PC-9 (cell line): Measurements from ENCODE around the gene TEX47. TPM values are rescaled to one million over a fixed set of nuclear protein-coding genes. Genes with fewer than 3 reads are reported as not detected.

Experiments used
- BruUV-seq: library from RNA; stranded (reverse); fragments of 400-500 nt; replicated peaks from 2 replicates; lab custom pipeline; 2021; lab: Mats Ljungman, UMichigan
- CTCF ChIA-PET: fragments of 300-600 bp; sonication (Branson Sonifier 250); formaldehyde crosslinking; loops from one replicate; lab custom pipeline; 2022; ENCODE audit warnings: antibody characterized with exemption; lab: Charles Lee
- POLR2A ChIA-PET: fragments of 300-600 bp; sonication (Branson Sonifier 250); formaldehyde crosslinking; loops from one replicate; lab custom pipeline; 2022; ENCODE audit warnings: antibody characterized with exemption; ENCODE audit not compliant: unreplicated experiment; lab: Charles Lee
- DNase-seq, 2 experiments: peaks; one replicate each; pipeline versions ENCODE4 v3.0.0 to v3.0.0-alpha.2; 2015 to 2022; ENCODE audit warnings: mixed read lengths in 1 of 2
- H2AFZ ChIP-seq: fragments of 200-600 bp; sonication (generic); 2 replicates; pipeline ENCODE4 v1.8.1; 2017; ENCODE audit warnings: antibody characterized with exemption
- H3F3A ChIP-seq: fragments of 200-600 bp; sonication (generic); 2 replicates; pipeline ENCODE4 v1.8.1; 2017; ENCODE audit warnings: antibody characterized with exemption, mild to moderate bottlenecking, low read depth; ENCODE audit not compliant: insufficient read depth
- H3K27ac ChIP-seq: fragments of 200-600 bp; sonication (generic); 2 replicates; pipeline ENCODE4 v1.6.1; 2016; ENCODE audit warnings: mixed run types
- H3K27me3 ChIP-seq: fragments of 200-600 bp; sonication (generic); 2 replicates; pipeline ENCODE4 v1.6.1; 2016; ENCODE audit warnings: low read depth, mixed run types; ENCODE audit not compliant: insufficient read depth
- H3K36me3 ChIP-seq: fragments of 200-600 bp; sonication (generic); 2 replicates; pipeline ENCODE4 v1.6.1; 2016; ENCODE audit warnings: low read depth, mixed run types
- H3K4me1 ChIP-seq: fragments of 200-600 bp; sonication (generic); replicated peaks from 2 replicates; pipeline ENCODE4 v1.6.1; 2016; ENCODE audit warnings: mixed run types; ENCODE audit not compliant: insufficient read depth
- H3K4me2 ChIP-seq: fragments of 200-600 bp; sonication (generic); 2 replicates; pipeline ENCODE4 v1.6.1; 2017; ENCODE audit warnings: mixed run types
- H3K4me3 ChIP-seq: fragments of 200-600 bp; sonication (generic); 2 replicates; pipeline ENCODE4 v1.6.1; 2016; ENCODE audit warnings: mixed run types
- H3K79me2 ChIP-seq: fragments of 200-600 bp; sonication (generic); 2 replicates; pipeline ENCODE4 v1.6.1; 2017; ENCODE audit warnings: low read depth, mixed run types
- H3K9me2 ChIP-seq: fragments of 200-600 bp; sonication (generic); 2 replicates; pipeline ENCODE4 v1.8.1; 2017; ENCODE audit warnings: mild to moderate bottlenecking; ENCODE audit not compliant: insufficient read depth
- H3K9me3 ChIP-seq: fragments of 200-600 bp; sonication (generic); 2 replicates; pipeline ENCODE4 v1.8.1; 2016; ENCODE audit warnings: low read depth; ENCODE audit not compliant: insufficient read depth
- H4K20me1 ChIP-seq: fragments of 200-600 bp; sonication (generic); 2 replicates; pipeline ENCODE4 v1.8.1; 2017; ENCODE audit not compliant: insufficient read depth
- CTCF ChIP-seq: fragments of 200-600 bp; sonication (generic); conservative IDR thresholded peaks from 2 replicates; pipeline ENCODE4 v1.6.1; 2017; ENCODE audit warnings: mixed run types, antibody characterized with exemption, mild to moderate bottlenecking, moderate library complexity
- EZH2 ChIP-seq: fragments of 200-600 bp; sonication (generic); IDR thresholded peaks from 2 replicates; pipeline ENCODE4 v1.8.0; 2017; ENCODE audit warnings: antibody characterized with exemption, low read depth
- intact Hi-C: fragments of 100-400 bp; cut with micrococcal nuclease; formaldehyde crosslinking; loops from one replicate; pipeline ENCODE4 v1.10.0; 2022; ENCODE audit not compliant: unreplicated experiment
- total RNA-seq: library from RNA; stranded (reverse); gene quantifications from 2 replicates; pipeline ENCODE4 v1.2.3, GENCODE V29; 2021

Gene TEX47
- total RNA-seq, 1 experiment from 2014 or later: not detected

- intact Hi-C loops: no loop called here
- ChIA-PET CTCF (no interaction called here), POLR2A (no interaction called here)
- Histone ChIP-seq H3K4me2 (no peak overlapping the region), H3F3A (no peaks in the 10 kb centered on the region), H2AFZ (no peak overlapping the region), H3K9me3 (no peaks in the 10 kb centered on the region), H4K20me1 (no peaks in the 10 kb centered on the region), H3K4me3 (no peak overlapping the region), H3K27me3 (no peaks in the 10 kb centered on the region), H3K36me3 (no peaks in the 10 kb centered on the region), H3K4me1 (no peaks in the 10 kb centered on the region), H3K9me2 (no peaks in the 10 kb centered on the region; the same call in 1 of the 2 replicates), H3K27ac (no peak overlapping the region), H3K79me2 (no peaks in the 10 kb centered on the region)
- DNase-seq: no peak
- no TSS peak for BruUV-seq
- TF ChIP-seq EZH2 (no peak), CTCF (no peak)
Observed at GRCh38 chr7:88806280-88807037, 10.9 kb upstream of the TEX47 start.

DNA sequence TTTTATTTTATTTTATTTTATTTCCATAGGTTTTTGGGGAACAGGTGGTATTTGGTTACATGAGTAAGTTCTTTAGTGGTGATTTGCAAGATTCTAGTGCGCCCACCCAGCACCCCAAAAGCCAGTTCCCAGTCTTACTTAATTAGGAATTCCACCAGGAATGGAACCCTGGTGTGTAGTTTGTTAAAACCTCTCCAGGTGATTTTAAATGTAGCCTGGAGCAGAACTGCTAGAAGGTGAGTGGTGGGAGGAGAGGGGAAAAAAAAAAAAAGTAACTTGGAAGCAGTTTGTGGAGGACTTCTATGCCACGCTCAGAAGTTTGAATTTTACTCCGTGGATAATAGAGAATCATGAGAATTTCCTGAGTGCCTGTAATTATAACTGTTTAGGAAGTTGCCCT lies 5.5 kb upstream of the TEX47 start:
- Histone ChIP-seq H3K36me3 (no peaks in the 10 kb centered on the region), H3K9me3 (no peaks in the 10 kb centered on the region), H3K27me3 (no peaks in the 10 kb centered on the region), H3K4me1 (no peaks in the 10 kb centered on the region), H3K4me2 (no peak overlapping the region), H4K20me1 (no peaks in the 10 kb centered on the region), H3K9me2 (no peaks in the 10 kb centered on the region), H3K79me2 (no peaks in the 10 kb centered on the region), H3K4me3 (no peak overlapping the region), H2AFZ (no peak overlapping the region), H3K27ac (no peak overlapping the region), H3F3A (no peaks in the 10 kb centered on the region)
- CTCF ChIA-PET: no interaction called here
- no peak for TF ChIP-seq EZH2
- TF ChIP-seq CTCF: no peak
- BruUV-seq: no TSS peak
- intact Hi-C loops: no loop called here
- DNase-seq: no peak
- POLR2A ChIA-PET: no interaction called here

GRCh38 chr7:88792361-88792760 lies 3.2 kb downstream of the TEX47 start:
- no peaks in the 10 kb centered on the region for H4K20me1 ChIP-seq
- no peaks in the 10 kb centered on the region for H3K9me2 ChIP-seq
- no peaks in the 10 kb centered on the region for H3K27me3 ChIP-seq
- H3K27ac ChIP-seq: no peak overlapping the region
- intact Hi-C loops: no loop called here
- DNase-seq: no peak
- H3K4me1 ChIP-seq: no peaks in the 10 kb centered on the region
- ChIA-PET CTCF (no interaction called here), POLR2A (no interaction called here)
- H3K4me2 ChIP-seq: no peak overlapping the region
- no peak for TF ChIP-seq CTCF
- no peak for TF ChIP-seq EZH2
- no peaks in the 10 kb centered on the region for H3K36me3 ChIP-seq
- H3K79me2 ChIP-seq: no peaks in the 10 kb centered on the region
- no peaks in the 10 kb centered on the region for H3K9me3 ChIP-seq
- BruUV-seq: no TSS peak
- no peak overlapping the region for H3K4me3 ChIP-seq
- no peaks in the 10 kb centered on the region for H3F3A ChIP-seq
- no peak overlapping the region for H2AFZ ChIP-seq
